HUES6 (cell line): ENCODE measurements around the gene EMCN.
"Not testable (repeated sequence)": the region's sequence is repeated elsewhere in the genome, so short reads cannot be mapped to it uniquely, and the experiment has no call there.

Experiments
- H3K27ac ChIP-seq: 2 replicates; pipeline ENCODE4 v1.7.0; 2013; ENCODE audit warnings: low read depth, mild to moderate bottlenecking, low read length, inconsistent platforms
- H3K27me3 ChIP-seq: 2 replicates; pipeline ENCODE4 v1.6.1; 2013; ENCODE audit warnings: low read length; ENCODE audit not compliant: control insufficient read depth, insufficient read depth
- H3K36me3 ChIP-seq: 2 replicates; pipeline ENCODE4 v1.6.1; 2013; ENCODE audit warnings: low read length; ENCODE audit not compliant: control insufficient read depth, insufficient read depth
- H3K4me1 ChIP-seq: 2 replicates; pipeline ENCODE4 v1.6.1; 2013; ENCODE audit warnings: low read length; ENCODE audit not compliant: control insufficient read depth, insufficient read depth
- H3K4me3 ChIP-seq: 2 replicates; pipeline ENCODE4 v1.5.1; 2013; ENCODE audit warnings: low read depth, low read length
- H3K9ac ChIP-seq: one replicate; pipeline ENCODE4 v1.6.1; 2013; ENCODE audit warnings: mild to moderate bottlenecking, low read length
- H3K9me3 ChIP-seq: 2 replicates; pipeline ENCODE4 v1.6.1; 2013; ENCODE audit warnings: low read depth, low read length; ENCODE audit not compliant: control insufficient read depth, insufficient read depth

The EMCN gene

GRCh38 chr4:100356172-100356571 lies 161.7 kb downstream of the EMCN start:
- Histone ChIP-seq H3K4me3 (no peak overlapping the region), H3K27ac (no peak overlapping the region), H3K27me3 (no peaks in the 10 kb centered on the region), H3K4me1 (no peaks in the 10 kb centered on the region), H3K9me3 (peaks cover 29% of the 10 kb centered on the region), H3K9ac (no peak overlapping the region), H3K36me3 (no peaks in the 10 kb centered on the region)

DNA sequence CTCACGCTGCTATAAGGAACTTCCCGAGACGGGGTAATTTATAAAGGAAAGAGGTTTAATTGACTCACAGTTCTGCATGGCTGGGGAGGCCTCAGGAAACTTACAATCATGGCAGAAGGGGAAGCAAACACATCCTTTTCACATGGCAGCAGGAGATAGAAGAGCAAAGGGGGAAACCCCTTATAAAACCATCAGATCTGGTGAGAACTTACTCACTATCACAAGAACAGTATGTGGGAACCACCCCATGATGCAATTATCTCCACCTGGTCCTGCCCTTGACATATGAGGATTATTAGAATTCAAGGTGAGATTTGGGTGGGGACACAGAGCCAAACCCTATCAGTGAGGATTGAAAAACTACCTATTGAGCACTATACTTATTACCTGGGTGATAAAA lies 165.5 kb downstream of the EMCN start:
- H3K36me3 ChIP-seq, H3K4me3 ChIP-seq, H3K27ac ChIP-seq, H3K4me1 ChIP-seq, H3K27me3 ChIP-seq, H3K9ac ChIP-seq: not testable (repeated sequence)
- H3K9me3 ChIP-seq, result peaks cover 12% of the 10 kb centered on the region

DNA sequence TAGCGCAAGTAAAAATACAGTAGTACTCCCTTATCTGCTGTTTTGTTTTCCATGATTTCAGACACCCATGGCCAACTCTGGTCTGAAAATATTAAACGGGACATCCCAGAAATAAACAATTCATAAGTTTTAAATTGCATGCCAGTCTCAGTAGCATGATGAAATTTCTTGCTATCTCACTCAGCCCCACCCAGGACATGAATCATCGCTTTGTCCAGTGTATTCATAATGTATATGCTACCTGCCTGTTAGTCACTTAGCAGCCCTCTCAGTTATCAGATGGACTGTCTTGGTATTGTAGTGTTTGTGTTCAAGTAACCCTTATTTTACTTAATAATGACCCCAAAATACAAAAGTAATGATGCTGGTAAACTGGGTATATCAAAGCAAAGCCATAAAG lies 169.3 kb downstream of the EMCN start:
- Histone ChIP-seq H3K36me3 (no peaks in the 10 kb centered on the region), H3K9ac (no peak overlapping the region), H3K27me3 (no peaks in the 10 kb centered on the region), H3K9me3 (no peaks in the 10 kb centered on the region), H3K4me3 (no peak overlapping the region), H3K27ac (no peak overlapping the region), H3K4me1 (no peaks in the 10 kb centered on the region)

DNA sequence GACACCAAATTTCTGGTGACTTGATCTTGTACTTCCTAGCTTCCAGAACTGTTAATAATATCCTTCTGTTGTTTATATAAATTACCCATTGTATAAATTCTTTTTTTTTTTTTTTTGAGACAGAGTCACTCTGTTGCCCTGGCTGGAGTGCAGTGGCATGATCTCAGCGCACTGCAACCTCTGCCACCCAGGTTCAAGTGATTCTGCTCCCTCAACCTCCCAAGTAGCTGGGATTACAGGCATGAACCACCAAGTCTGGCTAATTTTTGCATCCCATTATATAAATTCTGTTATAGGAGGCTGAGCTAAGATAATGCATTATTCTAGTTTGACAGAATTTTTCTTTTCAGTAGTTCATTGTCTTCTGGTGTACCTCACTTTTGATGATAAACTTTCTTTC lies 170.6 kb downstream of the EMCN start:
- Histone ChIP-seq H3K27me3 (no peaks in the 10 kb centered on the region), H3K36me3 (no peaks in the 10 kb centered on the region), H3K9me3 (no peaks in the 10 kb centered on the region), H3K27ac (no peak overlapping the region), H3K4me1 (no peaks in the 10 kb centered on the region), H3K4me3 (no peak overlapping the region), H3K9ac (no peak overlapping the region)

DNA sequence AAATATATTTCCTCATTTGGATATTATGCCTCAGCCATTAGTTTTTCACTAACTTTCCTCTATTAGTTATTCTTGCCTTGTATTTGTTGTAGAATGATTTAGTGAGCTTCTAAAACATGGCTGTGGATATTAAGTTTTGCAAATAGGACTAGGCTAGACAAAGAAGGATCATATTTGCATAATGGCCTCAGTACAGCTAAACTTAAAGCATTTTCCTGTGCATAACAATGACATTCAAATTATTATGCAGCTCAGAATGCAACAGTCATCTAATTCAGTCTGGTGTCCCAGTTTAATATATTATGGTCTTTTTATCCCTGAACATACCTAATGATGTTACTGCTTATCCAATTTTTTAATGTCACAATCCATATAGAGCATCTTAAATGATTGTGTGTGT lies 172.2 kb downstream of the EMCN start:
- Histone ChIP-seq H3K4me3 (no peak overlapping the region), H3K27ac (no peak overlapping the region), H3K9me3 (no peaks in the 10 kb centered on the region), H3K36me3 (no peaks in the 10 kb centered on the region), H3K9ac (no peak overlapping the region), H3K27me3 (no peaks in the 10 kb centered on the region), H3K4me1 (no peaks in the 10 kb centered on the region)
